Endothelial cell (in vitro differentiated cells): Measurements from ENCODE around the gene HOXA3. TPM values are rescaled to one million over a fixed set of nuclear protein-coding genes. Genes with fewer than 3 reads are reported as not detected.

Source experiments
- DNase-seq: peaks from one replicate; pipeline ENCODE4 v3.0.0; 2021; ENCODE audit warnings: low spot score
- H3K27ac Mint-ChIP-seq: one replicate; pipeline ENCODE4 v1.8.0; 2021; ENCODE audit warnings: mixed read lengths, inconsistent platforms; ENCODE audit not compliant: unreplicated experiment
- H3K27me3 Mint-ChIP-seq: one replicate; pipeline ENCODE4 v1.8.0; 2021; ENCODE audit warnings: mild to moderate bottlenecking, moderate library complexity, mixed read lengths, inconsistent platforms; ENCODE audit not compliant: unreplicated experiment
- H3K36me3 Mint-ChIP-seq: one replicate; pipeline ENCODE4 v1.8.0; 2021; ENCODE audit warnings: mild to moderate bottlenecking, low read depth, mixed read lengths, inconsistent platforms; ENCODE audit not compliant: unreplicated experiment
- H3K4me1 Mint-ChIP-seq: one replicate; pipeline ENCODE4 v1.8.0; 2021; ENCODE audit warnings: mild to moderate bottlenecking, mixed read lengths, inconsistent platforms; ENCODE audit not compliant: unreplicated experiment
- H3K4me3 Mint-ChIP-seq: one replicate; pipeline ENCODE4 v1.8.0; 2021; ENCODE audit warnings: mild to moderate bottlenecking, mixed read lengths, inconsistent platforms; ENCODE audit not compliant: unreplicated experiment
- H3K9me3 Mint-ChIP-seq: one replicate; pipeline ENCODE4 v1.8.0; 2021; ENCODE audit warnings: mixed read lengths, inconsistent platforms; ENCODE audit not compliant: unreplicated experiment
- total RNA-seq: library from RNA; stranded (reverse); fragmentation: NEBNext Ultra II Directional; extraction: Animal tissue kit (Norgen Biotek cat#: 25700); gene quantifications from one replicate; pipeline ENCODE4 v1.2.1, GENCODE V29; 2021; ENCODE audit not compliant: unreplicated experiment
- TF ChIP-seq, protein P1 (sequence below): fragments of 200-600 bp; sonication (generic); IDR thresholded peaks from one replicate; pipeline ENCODE4 v1.5.0; 2021; ENCODE audit warnings: antibody characterized with exemption; ENCODE audit not compliant: unreplicated experiment

Gene HOXA3
- total RNA-seq, 1 donor from 2014 or later = 0.13 TPM

DNA sequence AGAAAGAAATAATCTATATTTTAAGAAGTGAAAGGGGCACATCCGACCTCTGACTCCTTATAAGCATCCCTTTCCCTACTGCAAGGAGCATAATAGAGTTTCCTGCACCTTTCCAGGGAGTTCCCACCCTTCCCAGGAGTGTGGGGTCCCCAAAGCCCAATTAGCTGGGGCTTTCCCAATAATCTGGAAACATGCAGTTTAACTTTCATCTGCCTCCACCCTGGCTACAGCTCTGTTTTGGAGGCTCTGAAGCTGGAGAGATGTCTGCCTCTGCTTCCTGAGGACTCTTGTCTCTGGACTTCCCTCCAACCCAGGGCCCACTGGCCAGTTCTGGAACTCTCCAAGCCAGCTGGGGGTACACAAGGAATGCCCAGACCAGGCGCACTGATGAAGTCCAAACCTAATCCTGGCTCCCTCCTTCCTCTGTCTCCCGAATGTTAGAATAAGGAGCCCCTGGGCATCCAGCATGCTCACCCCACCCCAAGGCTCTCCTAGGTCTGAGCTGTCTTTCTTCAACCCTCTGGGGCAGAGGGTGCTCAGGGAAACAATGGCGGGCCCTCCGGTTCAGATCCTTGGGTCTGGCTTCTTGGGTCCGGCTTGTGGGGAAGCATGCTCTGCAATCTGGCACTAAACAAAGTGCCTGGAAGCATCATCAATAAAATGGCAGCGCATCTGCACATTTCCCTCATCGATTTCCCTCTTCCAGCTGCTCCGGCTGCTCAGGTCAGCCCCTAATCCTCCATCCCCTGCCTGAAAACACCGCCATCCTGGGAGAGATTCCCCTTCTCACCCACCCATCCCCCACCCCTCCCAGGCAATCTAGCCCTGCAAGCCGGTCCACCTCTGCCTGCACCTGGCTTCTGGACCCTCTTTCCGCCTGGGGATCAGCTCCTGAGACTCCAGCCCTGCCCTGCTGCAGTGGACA lies 35.2 kb downstream of the HOXA3 start:
- Mint-ChIP-seq H3K4me1 (peaks cover 23% of the 10 kb centered on the region), H3K36me3 (no peaks in the 10 kb centered on the region), H3K9me3 (no peaks in the 10 kb centered on the region), H3K4me3 (no peak overlapping the region), H3K27ac (no peak overlapping the region), H3K27me3 (peaks cover 44% of the 10 kb centered on the region)
- no peak for DNase-seq
- TF ChIP-seq, protein P1, sequence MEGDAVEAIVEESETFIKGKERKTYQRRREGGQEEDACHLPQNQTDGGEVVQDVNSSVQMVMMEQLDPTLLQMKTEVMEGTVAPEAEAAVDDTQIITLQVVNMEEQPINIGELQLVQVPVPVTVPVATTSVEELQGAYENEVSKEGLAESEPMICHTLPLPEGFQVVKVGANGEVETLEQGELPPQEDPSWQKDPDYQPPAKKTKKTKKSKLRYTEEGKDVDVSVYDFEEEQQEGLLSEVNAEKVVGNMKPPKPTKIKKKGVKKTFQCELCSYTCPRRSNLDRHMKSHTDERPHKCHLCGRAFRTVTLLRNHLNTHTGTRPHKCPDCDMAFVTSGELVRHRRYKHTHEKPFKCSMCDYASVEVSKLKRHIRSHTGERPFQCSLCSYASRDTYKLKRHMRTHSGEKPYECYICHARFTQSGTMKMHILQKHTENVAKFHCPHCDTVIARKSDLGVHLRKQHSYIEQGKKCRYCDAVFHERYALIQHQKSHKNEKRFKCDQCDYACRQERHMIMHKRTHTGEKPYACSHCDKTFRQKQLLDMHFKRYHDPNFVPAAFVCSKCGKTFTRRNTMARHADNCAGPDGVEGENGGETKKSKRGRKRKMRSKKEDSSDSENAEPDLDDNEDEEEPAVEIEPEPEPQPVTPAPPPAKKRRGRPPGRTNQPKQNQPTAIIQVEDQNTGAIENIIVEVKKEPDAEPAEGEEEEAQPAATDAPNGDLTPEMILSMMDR = no peak

DNA sequence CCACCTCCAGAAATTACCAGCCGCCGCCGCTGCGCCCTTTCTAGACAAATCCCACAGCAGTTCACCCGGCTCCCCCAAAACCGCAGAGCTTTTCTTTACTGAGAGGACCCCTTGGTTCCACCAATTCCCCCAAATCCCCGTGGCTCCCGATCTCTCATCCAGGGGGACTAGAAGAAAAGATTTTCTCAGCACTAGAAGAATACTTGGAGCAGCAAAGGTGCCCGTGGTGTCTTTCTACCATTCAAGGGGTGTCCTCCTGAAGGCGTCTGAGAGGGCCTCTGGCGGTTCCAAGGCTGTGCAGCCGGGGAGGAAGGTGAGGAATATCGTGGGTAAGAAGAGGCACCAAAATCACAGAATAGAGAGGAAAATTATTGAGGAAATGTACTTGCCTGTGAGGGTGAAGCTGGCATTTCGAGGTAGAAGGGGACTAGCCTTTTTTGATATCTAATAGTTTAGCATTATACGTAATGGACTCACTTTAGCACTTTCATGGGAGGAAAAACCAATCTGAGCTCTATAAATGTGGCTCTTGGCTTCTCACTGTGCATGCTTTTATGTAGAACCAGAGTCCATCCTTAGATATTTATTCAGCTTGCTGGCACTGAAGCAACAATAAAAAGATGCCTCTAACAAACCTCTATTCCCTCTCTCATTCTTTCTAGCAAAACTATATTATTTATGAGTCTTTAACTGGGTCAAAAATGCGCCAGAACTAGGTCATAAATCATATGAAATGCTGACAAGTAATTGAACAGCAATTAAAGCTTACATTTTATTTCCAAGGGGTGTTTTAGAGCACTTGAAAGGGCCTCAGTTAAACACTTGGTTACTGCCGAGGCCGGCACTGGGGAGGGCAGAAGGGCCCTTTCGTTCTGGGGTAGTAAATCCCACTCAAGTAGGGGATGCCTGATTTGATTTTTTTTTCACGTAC lies 36.1 kb downstream of the HOXA3 start:
- no peaks in the 10 kb centered on the region for H3K9me3 Mint-ChIP-seq
- no peak overlapping the region for H3K27ac Mint-ChIP-seq
- H3K4me1 Mint-ChIP-seq = peaks cover 17% of the 10 kb centered on the region
- DNase-seq = no peak
- TF ChIP-seq, protein P1 = no peak
- H3K36me3 Mint-ChIP-seq = no peaks in the 10 kb centered on the region
- peaks cover 48% of the 10 kb centered on the region for H3K27me3 Mint-ChIP-seq
- no peak overlapping the region for H3K4me3 Mint-ChIP-seq

DNA sequence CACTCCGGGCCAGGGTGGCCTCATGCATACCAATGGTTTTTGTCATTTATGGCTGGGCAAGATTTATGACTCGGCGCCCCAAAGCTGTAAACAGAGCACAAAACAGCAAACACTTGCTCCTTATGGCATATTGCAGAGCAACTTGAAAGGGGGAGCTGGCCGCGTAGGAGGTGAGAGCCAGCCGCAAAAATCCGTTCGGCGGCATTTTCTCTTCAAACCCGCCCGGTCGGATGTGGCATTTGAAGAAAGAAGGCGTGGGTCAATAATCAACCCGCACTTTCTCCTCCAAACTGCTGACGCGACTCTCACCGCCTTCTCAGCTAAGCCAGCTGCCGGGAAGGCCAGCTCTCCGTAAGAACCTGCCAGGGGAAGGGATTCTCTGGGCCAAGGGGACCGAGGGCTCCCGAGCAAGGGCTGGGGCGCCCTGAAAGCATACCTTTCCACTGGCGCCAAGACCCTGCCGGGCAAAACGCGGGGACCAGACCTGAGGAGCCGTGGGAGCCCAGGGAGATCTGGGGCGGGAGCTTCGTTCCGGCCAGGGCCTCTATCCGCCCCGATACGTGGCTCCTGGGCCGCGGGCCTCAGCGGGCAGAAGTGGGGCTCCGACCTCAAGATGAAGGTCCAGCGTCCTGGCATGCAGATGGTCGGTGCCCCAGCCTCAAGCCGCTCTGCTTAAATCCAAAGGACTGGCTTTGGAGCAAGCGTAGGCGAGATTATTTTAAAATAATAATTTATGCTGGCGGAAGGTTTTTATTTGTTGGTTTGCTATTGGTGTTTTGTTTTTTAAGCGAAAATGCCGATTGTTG lies 37.0 kb downstream of the HOXA3 start:
- H3K27me3 Mint-ChIP-seq = peaks cover 49% of the 10 kb centered on the region
- no peaks in the 10 kb centered on the region for H3K9me3 Mint-ChIP-seq
- no peak overlapping the region for H3K27ac Mint-ChIP-seq
- DNase-seq = no peak
- peaks cover 23% of the 10 kb centered on the region for H3K4me1 Mint-ChIP-seq
- no peak overlapping the region for H3K4me3 Mint-ChIP-seq
- no peaks in the 10 kb centered on the region for H3K36me3 Mint-ChIP-seq
- TF ChIP-seq, protein P1 = no peak

DNA sequence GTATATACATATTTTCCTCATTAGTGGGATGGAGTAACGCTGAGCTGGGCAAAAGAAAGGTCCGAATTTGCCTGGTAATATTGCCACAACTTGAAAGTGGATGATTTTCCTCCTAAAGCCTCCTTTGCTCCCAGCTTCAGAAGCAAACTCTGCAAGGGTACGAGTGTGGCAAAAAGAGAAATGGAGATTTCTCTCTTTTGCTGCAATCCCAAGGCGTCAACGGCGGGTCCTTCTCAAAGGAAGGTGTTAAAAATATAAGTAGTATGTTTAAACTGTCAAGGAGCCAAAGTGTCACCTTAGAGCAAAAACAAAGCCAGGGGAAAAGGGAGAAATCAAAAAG lies 37.5 kb downstream of the HOXA3 start:
- Mint-ChIP-seq H3K36me3 (no peaks in the 10 kb centered on the region), H3K4me1 (peaks cover 25% of the 10 kb centered on the region), H3K27me3 (peaks cover 50% of the 10 kb centered on the region), H3K4me3 (no peak overlapping the region), H3K9me3 (no peaks in the 10 kb centered on the region), H3K27ac (no peak overlapping the region)
- no peak for DNase-seq
- TF ChIP-seq, protein P1 = no peak
